Neural cell (in vitro differentiated cells): ENCODE data around the gene CRYGN. TPM values are rescaled to one million over a fixed set of nuclear protein-coding genes. Genes with fewer than 3 reads are reported as not detected.

Source experiments
- H2AFZ ChIP-seq: fragments of 200-600, 300-800 bp; sonication (generic), shearing (Covaris generic); 2 replicates; pipeline ENCODE4 v1.6.0; 2014; ENCODE audit warnings: low read depth, mild to moderate bottlenecking, antibody characterized with exemption, low read length, moderate library complexity
- H3F3A ChIP-seq: fragments of 200-600 bp; shearing (Covaris generic); 2 replicates; pipeline ENCODE4 v1.6.1; 2016; ENCODE audit warnings: mild to moderate bottlenecking, moderate library complexity, mixed read lengths, antibody characterized with exemption, low read length; ENCODE audit not compliant: insufficient read depth, poor library complexity, severe bottlenecking
- H3K27ac ChIP-seq: fragments of 200-600, 300-800 bp; sonication (generic), shearing (Covaris generic); 2 replicates; pipeline ENCODE4 v1.5.1; 2014; ENCODE audit warnings: mild to moderate bottlenecking, low read length, moderate library complexity
- H3K27me3 ChIP-seq: fragments of 300-800, 200-600 bp; sonication (generic), shearing (Covaris generic); 2 replicates; pipeline ENCODE4 v1.6.0; 2014; ENCODE audit warnings: mild to moderate bottlenecking, low read depth, low read length, moderate library complexity; ENCODE audit not compliant: insufficient read depth
- H3K36me3 ChIP-seq: fragments of 300-800, 200-600 bp; sonication (generic), shearing (Covaris generic); 2 replicates; pipeline ENCODE4 v1.5.1; 2014; ENCODE audit warnings: mild to moderate bottlenecking, antibody characterized with exemption, low read length, moderate library complexity; ENCODE audit not compliant: insufficient read depth
- H3K4me2 ChIP-seq: fragments of 300-800, 200-600 bp; sonication (generic), shearing (Covaris generic); 2 replicates; pipeline ENCODE4 v1.6.0; 2014; ENCODE audit warnings: mild to moderate bottlenecking, low read length
- H3K4me3 ChIP-seq: fragments of 300-800, 200-600 bp; sonication (generic), shearing (Covaris generic); 2 replicates; pipeline ENCODE4 v1.5.1; 2014; ENCODE audit warnings: mild to moderate bottlenecking, low read length, moderate library complexity
- H3K79me2 ChIP-seq: fragments of 200-600 bp; shearing (Covaris generic); replicated peaks from 2 replicates; pipeline ENCODE4 v1.6.0; 2014; ENCODE audit warnings: mild to moderate bottlenecking, low read length, moderate library complexity; ENCODE audit not compliant: insufficient read depth
- H3K9ac ChIP-seq: fragments of 300-800, 200-600 bp; sonication (generic), shearing (Covaris generic); 2 replicates; pipeline ENCODE4 v1.6.1; 2016; ENCODE audit warnings: mild to moderate bottlenecking, low read length, mixed read lengths
- H3K9me2 ChIP-seq: fragments of 200-600 bp; shearing (Covaris generic); 2 replicates; pipeline ENCODE4 v1.6.1; 2016; ENCODE audit warnings: mild to moderate bottlenecking, low read length, mixed read lengths; ENCODE audit not compliant: insufficient read depth
- H3K9me3 ChIP-seq: fragments of 200-600, 300-800 bp; sonication (generic), shearing (Covaris generic); 2 replicates; pipeline ENCODE4 v1.6.1; 2016; ENCODE audit warnings: mild to moderate bottlenecking, mixed run types, low read length, moderate library complexity, mixed read lengths
- H4K20me1 ChIP-seq: fragments of 200-600 bp; shearing (Covaris generic); 2 replicates; pipeline ENCODE4 v1.6.1; 2016; ENCODE audit warnings: mild to moderate bottlenecking, mixed run types; ENCODE audit not compliant: insufficient read depth
- EP300 ChIP-seq: fragments of 450-650 bp; conservative IDR thresholded peaks from 2 replicates; pipeline ENCODE4 v1.6.1; 2014; ENCODE audit warnings: antibody characterized with exemption, mild to moderate bottlenecking, moderate library complexity; ENCODE audit not compliant: poor library complexity, severe bottlenecking
- EZH2 ChIP-seq: fragments of 200-600, 300-800 bp; shearing (Covaris generic), sonication (generic); IDR thresholded peaks from 2 replicates; pipeline ENCODE4 v1.6.1; 2014; ENCODE audit warnings: antibody characterized with exemption, low read length, borderline replicate concordance, mild to moderate bottlenecking; ENCODE audit not compliant: insufficient read depth, poor library complexity, severe bottlenecking
- MXI1 ChIP-seq: fragments of 450-650 bp; conservative IDR thresholded peaks from 2 replicates; pipeline ENCODE4 v1.6.1; 2014; ENCODE audit warnings: antibody characterized with exemption, mild to moderate bottlenecking; ENCODE audit not compliant: poor library complexity, severe bottlenecking
- POLR2AphosphoS5 ChIP-seq: IDR thresholded peaks from 2 replicates; pipeline ENCODE4 v1.6.1; 2012
- RAD21 ChIP-seq: fragments of 450-650 bp; conservative IDR thresholded peaks from 2 replicates; pipeline ENCODE4 v1.6.1; 2014; ENCODE audit warnings: antibody characterized with exemption, mild to moderate bottlenecking, moderate library complexity
- SMC3 ChIP-seq: fragments of 450-650 bp; conservative IDR thresholded peaks from 2 replicates; pipeline ENCODE4 v1.6.1; 2014; ENCODE audit warnings: antibody characterized with exemption, mild to moderate bottlenecking, moderate library complexity; ENCODE audit not compliant: poor library complexity
- TAF1 ChIP-seq: IDR thresholded peaks from 2 replicates; pipeline ENCODE4 v1.6.1; 2012; ENCODE audit warnings: low read depth
- polyA plus RNA-seq: library from polyadenylated mRNA; depleted of rRNA; stranded (reverse); fragments of >200 nt; gene quantifications from 2 replicates; pipeline ENCODE4 v1.2.3, GENCODE V29; 2014
- TF ChIP-seq, protein P1 (sequence below): fragments of 450-650 bp; IDR thresholded peaks from 2 replicates; pipeline ENCODE4 v1.5.1; 2014; ENCODE audit warnings: antibody characterized with exemption, mild to moderate bottlenecking, moderate library complexity; ENCODE audit not compliant: poor library complexity, severe bottlenecking
- TF ChIP-seq, protein P2 (sequence below): IDR thresholded peaks from 2 replicates; pipeline ENCODE4 v1.6.1; 2012; ENCODE audit warnings: borderline replicate concordance

Gene CRYGN
- polyA plus RNA-seq, 1 donor from 2014 or later: not detected

DNA sequence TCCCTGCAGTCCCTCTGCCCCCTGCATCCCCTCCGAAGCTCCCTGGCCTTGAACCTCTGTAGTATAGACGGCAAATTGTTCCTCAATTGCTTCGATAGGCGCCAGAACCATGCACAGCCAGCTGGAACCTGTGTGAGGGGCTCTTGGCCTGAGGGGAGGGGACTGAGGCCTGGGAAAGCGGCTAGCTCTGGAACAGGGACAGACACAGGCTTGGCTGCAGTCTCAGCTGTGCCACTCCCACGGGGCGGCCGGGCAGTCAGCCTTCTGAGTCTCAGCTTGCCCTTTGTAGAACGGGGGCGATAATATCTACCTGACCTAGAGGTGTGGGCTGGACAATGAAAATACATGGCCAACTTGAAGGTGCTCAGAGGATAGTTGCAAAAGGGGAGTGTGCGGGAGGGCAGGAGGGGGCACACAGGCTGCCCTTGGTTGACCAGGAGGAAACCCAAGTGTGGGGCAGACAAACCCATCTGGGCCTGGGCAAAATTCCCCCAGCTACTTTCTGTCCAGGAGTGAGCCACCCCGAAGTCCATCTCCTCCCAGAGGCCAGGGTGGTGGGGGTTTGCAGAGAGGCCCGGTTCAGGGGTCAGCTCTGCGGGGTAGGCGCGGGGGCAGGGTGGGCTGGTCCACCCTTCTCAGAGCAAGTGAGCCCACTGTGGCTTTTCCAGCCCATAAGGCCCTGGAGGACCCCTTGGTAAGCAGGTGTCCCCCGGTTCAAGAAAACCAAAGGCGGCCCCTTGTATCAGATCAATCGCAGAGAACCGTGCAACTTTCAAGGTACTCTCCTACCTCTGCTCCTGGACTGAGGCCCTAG is 4.6 kb downstream of the CRYGN start:
- H3K79me2 ChIP-seq: no peaks in the 10 kb centered on the region
- H3K36me3 ChIP-seq: no peaks in the 10 kb centered on the region

DNA sequence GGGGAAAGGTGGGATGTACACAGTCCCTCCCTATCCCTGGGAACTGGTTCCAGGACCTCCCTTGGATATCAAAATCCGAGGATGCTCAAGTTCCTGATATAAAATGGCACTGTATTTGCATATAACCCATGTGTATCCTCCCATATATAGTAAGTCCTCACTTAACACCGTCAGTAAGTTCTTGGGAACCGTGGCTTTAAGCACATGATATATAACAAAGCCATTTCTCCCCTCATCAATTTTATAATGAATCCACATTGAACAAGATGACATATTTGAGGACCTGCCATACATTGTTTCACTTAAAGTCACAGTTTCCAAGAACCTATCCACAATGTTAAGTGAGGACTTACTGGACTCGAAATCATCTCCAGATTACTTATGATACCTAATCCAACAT is 5.4 kb downstream of the CRYGN start:
- Histone ChIP-seq H3K27me3 (peaks cover 7% of the 10 kb centered on the region), H3K9me3 (no peaks in the 10 kb centered on the region), H3F3A (no peaks in the 10 kb centered on the region), H2AFZ (no peak overlapping the region), H3K9me2 (no peaks in the 10 kb centered on the region), H4K20me1 (no peaks in the 10 kb centered on the region), H3K27ac (no peak overlapping the region), H3K36me3 (no peaks in the 10 kb centered on the region), H3K79me2 (no peaks in the 10 kb centered on the region), H3K4me2 (no peak overlapping the region), H3K4me3 (no peak overlapping the region), H3K9ac (no peak overlapping the region)
- TF ChIP-seq POLR2AphosphoS5 (no peak), RAD21 (no peak), SMC3 (no peak), EP300 (no peak), EZH2 (no peak), MXI1 (no peak), TAF1 (no peak)
- TF ChIP-seq, protein P1, sequence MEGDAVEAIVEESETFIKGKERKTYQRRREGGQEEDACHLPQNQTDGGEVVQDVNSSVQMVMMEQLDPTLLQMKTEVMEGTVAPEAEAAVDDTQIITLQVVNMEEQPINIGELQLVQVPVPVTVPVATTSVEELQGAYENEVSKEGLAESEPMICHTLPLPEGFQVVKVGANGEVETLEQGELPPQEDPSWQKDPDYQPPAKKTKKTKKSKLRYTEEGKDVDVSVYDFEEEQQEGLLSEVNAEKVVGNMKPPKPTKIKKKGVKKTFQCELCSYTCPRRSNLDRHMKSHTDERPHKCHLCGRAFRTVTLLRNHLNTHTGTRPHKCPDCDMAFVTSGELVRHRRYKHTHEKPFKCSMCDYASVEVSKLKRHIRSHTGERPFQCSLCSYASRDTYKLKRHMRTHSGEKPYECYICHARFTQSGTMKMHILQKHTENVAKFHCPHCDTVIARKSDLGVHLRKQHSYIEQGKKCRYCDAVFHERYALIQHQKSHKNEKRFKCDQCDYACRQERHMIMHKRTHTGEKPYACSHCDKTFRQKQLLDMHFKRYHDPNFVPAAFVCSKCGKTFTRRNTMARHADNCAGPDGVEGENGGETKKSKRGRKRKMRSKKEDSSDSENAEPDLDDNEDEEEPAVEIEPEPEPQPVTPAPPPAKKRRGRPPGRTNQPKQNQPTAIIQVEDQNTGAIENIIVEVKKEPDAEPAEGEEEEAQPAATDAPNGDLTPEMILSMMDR: no peak
- TF ChIP-seq, protein P2, sequence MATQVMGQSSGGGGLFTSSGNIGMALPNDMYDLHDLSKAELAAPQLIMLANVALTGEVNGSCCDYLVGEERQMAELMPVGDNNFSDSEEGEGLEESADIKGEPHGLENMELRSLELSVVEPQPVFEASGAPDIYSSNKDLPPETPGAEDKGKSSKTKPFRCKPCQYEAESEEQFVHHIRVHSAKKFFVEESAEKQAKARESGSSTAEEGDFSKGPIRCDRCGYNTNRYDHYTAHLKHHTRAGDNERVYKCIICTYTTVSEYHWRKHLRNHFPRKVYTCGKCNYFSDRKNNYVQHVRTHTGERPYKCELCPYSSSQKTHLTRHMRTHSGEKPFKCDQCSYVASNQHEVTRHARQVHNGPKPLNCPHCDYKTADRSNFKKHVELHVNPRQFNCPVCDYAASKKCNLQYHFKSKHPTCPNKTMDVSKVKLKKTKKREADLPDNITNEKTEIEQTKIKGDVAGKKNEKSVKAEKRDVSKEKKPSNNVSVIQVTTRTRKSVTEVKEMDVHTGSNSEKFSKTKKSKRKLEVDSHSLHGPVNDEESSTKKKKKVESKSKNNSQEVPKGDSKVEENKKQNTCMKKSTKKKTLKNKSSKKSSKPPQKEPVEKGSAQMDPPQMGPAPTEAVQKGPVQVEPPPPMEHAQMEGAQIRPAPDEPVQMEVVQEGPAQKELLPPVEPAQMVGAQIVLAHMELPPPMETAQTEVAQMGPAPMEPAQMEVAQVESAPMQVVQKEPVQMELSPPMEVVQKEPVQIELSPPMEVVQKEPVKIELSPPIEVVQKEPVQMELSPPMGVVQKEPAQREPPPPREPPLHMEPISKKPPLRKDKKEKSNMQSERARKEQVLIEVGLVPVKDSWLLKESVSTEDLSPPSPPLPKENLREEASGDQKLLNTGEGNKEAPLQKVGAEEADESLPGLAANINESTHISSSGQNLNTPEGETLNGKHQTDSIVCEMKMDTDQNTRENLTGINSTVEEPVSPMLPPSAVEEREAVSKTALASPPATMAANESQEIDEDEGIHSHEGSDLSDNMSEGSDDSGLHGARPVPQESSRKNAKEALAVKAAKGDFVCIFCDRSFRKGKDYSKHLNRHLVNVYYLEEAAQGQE: no peak

More for the DNA sequence above, 4.6 kb downstream of the CRYGN start:
- Histone ChIP-seq H2AFZ (no peak overlapping the region), H3K27ac (no peak overlapping the region), H3K9ac (no peak overlapping the region), H3F3A (no peaks in the 10 kb centered on the region), H4K20me1 (no peaks in the 10 kb centered on the region), H3K4me3 (no peak overlapping the region), H3K9me2 (no peaks in the 10 kb centered on the region), H3K4me2 (no peak overlapping the region), H3K9me3 (no peaks in the 10 kb centered on the region), H3K27me3 (peaks cover 15% of the 10 kb centered on the region)
- TF ChIP-seq MXI1: no peak
- TF ChIP-seq, protein P1: no peak
